ENCODE results near the gene TBX5. TPM values are rescaled to one million over a fixed set of nuclear protein-coding genes. Genes with fewer than 3 reads are reported as not detected.

The TBX5 gene
- total RNA-seq, 6 donors from 2014 or later: 9.7 to 24.0 (median 17.9) TPM

DNA sequence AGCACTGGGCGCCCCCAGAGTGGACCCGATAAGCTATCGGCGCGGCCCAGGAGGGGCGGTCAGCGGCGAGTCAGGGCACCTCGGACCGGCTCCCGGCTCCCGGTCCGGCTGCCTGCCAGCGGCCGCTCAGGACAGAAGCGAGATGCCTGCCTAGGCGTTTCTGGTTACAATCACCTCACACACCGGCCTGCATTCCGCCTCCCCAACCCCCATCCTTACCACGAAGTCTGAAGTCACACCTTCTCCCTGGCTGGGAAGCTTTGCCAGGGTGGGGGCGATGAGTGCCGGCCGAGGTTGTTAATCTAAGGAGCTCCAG, 42.6 kb upstream of the TBX5 start:
- Histone ChIP-seq H3K27me3 (peaks cover 1 to 34% (median 15%) of the 10 kb centered on the region in 4 donors), H3K36me3 (no peaks in the 10 kb centered on the region), H3K27ac (no peak overlapping the region), H3K4me1 (peaks cover 0 to 6% (median 0%) of the 10 kb centered on the region in 4 donors), H3K4me3 (no peak overlapping the region), H3K9me3 (no peaks in the 10 kb centered on the region)
- DNase-seq: peak in 1 of 2 donors; percentile 78
- ATAC-seq (ENCODE audit: low FRiP score in 2 of 2): no peak
- TF ChIP-seq POLR2AphosphoS5 (IDR thresholded peaks at IDR 0.05) (no peak), EP300 (IDR thresholded peaks at IDR 0.05) (no peak), POLR2A (IDR thresholded peaks at IDR 0.05) (no peak)
- TF ChIP-seq, protein P1, sequence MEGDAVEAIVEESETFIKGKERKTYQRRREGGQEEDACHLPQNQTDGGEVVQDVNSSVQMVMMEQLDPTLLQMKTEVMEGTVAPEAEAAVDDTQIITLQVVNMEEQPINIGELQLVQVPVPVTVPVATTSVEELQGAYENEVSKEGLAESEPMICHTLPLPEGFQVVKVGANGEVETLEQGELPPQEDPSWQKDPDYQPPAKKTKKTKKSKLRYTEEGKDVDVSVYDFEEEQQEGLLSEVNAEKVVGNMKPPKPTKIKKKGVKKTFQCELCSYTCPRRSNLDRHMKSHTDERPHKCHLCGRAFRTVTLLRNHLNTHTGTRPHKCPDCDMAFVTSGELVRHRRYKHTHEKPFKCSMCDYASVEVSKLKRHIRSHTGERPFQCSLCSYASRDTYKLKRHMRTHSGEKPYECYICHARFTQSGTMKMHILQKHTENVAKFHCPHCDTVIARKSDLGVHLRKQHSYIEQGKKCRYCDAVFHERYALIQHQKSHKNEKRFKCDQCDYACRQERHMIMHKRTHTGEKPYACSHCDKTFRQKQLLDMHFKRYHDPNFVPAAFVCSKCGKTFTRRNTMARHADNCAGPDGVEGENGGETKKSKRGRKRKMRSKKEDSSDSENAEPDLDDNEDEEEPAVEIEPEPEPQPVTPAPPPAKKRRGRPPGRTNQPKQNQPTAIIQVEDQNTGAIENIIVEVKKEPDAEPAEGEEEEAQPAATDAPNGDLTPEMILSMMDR (IDR thresholded peaks at IDR 0.05): no peak
- 7 to 40% methylated on average over 2 to 23 of the region's 23 CpGs for WGBS, 2 donors

DNA sequence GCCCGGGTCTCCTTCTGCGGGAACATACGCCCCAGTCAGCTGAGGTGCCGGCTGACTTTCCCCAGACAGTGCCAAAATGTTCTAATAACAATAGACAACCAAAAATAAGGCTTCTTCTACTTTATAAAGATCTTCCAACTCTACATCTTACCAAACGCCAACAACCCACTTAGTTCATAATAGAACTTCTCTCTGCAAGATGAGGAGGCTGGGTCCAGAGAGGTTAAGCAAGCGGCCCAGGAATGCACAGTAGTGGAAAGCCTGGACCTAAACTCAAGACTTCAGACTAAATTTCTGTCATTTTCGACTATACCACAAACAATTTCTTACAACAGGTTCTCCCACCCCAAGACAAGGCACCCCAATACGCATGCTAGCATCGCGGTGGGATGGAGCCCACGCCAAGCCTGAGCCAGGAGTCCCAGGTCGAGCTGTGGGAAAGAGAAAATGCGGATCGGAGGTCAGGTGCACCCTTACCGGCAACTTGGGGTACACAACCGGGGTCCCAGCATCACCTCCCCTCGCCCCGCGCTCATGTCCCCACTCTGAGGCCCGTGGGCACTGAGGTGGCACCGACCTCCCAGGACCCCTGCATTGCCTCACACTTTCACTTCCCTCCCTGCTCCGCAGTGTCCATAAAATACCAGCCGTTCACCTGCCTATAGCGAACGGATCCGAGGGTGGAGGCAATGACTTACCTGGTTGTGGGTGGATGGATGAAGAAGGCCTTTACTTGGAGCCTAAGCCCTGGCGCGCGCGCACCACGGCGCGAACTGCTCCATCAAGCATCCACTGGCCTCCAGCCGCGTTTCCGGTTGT, 42.1 kb upstream of the TBX5 start:
- no peaks in the 10 kb centered on the region for H3K9me3 ChIP-seq
- DNase-seq (no peak), ATAC-seq (ENCODE audit: low FRiP score in 2 of 2) (no peak)
- peaks cover 0 to 7% (median 0%) of the 10 kb centered on the region in 4 donors for H3K4me1 ChIP-seq
- TF ChIP-seq EP300 (IDR thresholded peaks at IDR 0.05): no peak
- TF ChIP-seq POLR2AphosphoS5 (IDR thresholded peaks at IDR 0.05): no peak
- TF ChIP-seq, protein P1 (IDR thresholded peaks at IDR 0.05): no peak
- no peak for TF ChIP-seq POLR2A (IDR thresholded peaks at IDR 0.05)
- no peaks in the 10 kb centered on the region for H3K36me3 ChIP-seq
- H3K27ac ChIP-seq: no peak overlapping the region
- no peak overlapping the region for H3K4me3 ChIP-seq
- H3K27me3 ChIP-seq: peaks cover 1 to 36% (median 18%) of the 10 kb centered on the region in 4 donors
- WGBS, 2 donors: 15 to 23% methylated on average over 32 to 36 of the region's 36 CpGs

DNA sequence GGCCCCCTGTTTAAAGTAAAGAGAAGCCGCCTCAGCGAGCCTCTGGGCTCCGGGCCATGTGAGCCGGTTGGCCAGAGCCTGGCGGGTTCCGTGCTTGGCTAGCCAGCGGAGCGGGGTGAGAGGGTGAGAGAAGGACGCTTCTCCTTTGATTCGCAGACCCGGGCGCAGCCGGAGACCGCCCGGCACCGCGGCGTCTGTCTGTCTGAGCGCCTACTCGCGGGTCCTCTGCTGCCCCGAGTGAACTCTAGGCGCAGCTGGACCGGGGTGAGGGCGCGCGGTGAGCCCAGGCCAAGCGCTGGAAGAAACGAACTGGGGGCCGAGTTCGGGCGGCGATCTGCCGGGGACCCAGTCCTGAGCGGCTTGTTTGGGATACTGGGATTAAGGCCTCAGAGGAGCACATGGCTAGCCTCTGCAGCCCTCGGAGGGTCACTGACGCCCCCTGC, 41.4 kb upstream of the TBX5 start:
- Histone ChIP-seq H3K4me1 (peaks cover 0 to 7% (median 0%) of the 10 kb centered on the region in 4 donors), H3K36me3 (no peaks in the 10 kb centered on the region), H3K4me3 (peak overlapping the region in 1 of 4 donors; percentile 26), H3K27me3 (peaks cover 1 to 36% (median 19%) of the 10 kb centered on the region in 4 donors), H3K27ac (no peak overlapping the region), H3K9me3 (no peaks in the 10 kb centered on the region)
- TF ChIP-seq POLR2A (IDR thresholded peaks at IDR 0.05) (no peak), POLR2AphosphoS5 (IDR thresholded peaks at IDR 0.05) (no peak), EP300 (IDR thresholded peaks at IDR 0.05) (no peak)
- TF ChIP-seq, protein P1 (IDR thresholded peaks at IDR 0.05): no peak
- DNase-seq (peak in 1 of 2 donors; percentile 86), ATAC-seq (ENCODE audit: low FRiP score in 2 of 2) (peak in 1 of 2 donors; percentile 39)
- 5 to 8% methylated on average over 12 to 17 of the region's 37 CpGs for WGBS, 2 donors

DNA sequence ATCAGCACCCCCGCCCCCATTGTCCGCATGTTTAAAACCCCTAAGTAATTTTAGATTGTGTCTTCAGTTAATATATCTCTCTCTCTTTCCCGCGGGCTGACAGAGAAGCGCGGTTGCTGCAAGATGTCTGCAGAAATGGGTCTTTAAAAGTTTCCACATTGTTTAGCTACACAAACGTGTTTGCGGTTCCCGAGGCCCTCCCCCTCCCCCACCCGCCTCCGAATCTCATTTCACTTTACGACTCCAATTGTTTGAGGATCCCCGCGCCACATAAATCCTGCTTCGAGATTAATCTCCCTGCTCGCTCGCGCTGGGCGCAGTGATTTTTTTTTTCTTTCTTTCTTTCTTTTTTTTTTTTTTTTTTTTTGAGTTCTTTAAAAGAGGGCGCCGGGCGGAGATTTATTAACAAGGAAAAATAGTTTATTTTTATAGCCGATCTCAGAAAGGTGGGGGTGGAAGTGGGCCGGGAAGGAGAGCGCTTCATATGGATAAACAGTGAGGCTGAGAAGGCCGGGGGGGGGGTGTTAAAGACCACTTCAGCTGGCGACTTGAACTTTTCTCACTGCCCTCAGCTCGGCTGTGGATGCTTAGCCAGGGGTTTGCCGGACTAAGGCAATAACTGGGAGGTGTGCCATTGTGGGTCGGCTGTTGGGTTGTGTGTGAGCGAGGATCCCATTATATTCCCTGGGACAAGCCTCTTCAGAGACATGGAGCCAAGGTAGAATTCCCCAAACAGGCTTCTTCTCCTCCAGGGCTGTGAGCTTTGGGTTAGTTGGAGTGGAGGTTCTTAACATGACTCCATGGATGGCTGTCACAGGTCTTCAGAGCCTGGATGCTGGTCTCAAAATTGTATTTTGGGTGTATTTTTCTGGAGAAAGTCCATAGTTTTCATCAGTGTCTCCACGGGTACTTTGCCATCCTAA, 39.7 kb upstream of the TBX5 start:
- no peak for ATAC-seq (ENCODE audit: low FRiP score in 2 of 2)
- 12 to 13% methylated on average over 31 to 32 of the region's 32 CpGs for WGBS, 2 donors

More for the DNA sequence above, 39.7 kb upstream of the TBX5 start:
- Histone ChIP-seq H3K9me3 (no peaks in the 10 kb centered on the region), H3K27me3 (peaks cover 1 to 41% (median 19%) of the 10 kb centered on the region in 4 donors), H3K36me3 (no peaks in the 10 kb centered on the region), H3K4me3 (no peak overlapping the region), H3K4me1 (peaks cover 0 to 7% (median 0%) of the 10 kb centered on the region in 4 donors), H3K27ac (no peak overlapping the region)
- TF ChIP-seq, protein P1 (IDR thresholded peaks at IDR 0.05): no peak
- no peak for TF ChIP-seq EP300 (IDR thresholded peaks at IDR 0.05)
- TF ChIP-seq POLR2A (IDR thresholded peaks at IDR 0.05): no peak
- TF ChIP-seq POLR2AphosphoS5 (IDR thresholded peaks at IDR 0.05): no peak
- no peak for DNase-seq
